Heart right ventricle (tissue), 16 donors: ENCODE results near the gene ULK4. TPM values are rescaled to one million over a fixed set of nuclear protein-coding genes. Genes with fewer than 3 reads are reported as not detected.
"Not testable (repeated sequence)": the region's sequence is repeated elsewhere in the genome, so short reads cannot be mapped to it uniquely, and the experiment has no call there.

Experiments
- ATAC-seq, 8 donors: fragments of 200-7000 bp; cut with Tn5 transposase; one replicate each; pipeline ENCODE4 v1.9.1; 2020; ENCODE audit warnings: mild to moderate bottlenecking in 8 of 8, moderate library complexity in 8 of 8, moderate number of reproducible peaks in 1 of 8
- DNase-seq, 2 donors: peaks; one replicate each; pipeline ENCODE4 v3.0.0-alpha.2; 2020
- H3K27ac ChIP-seq, 10 donors: fragments of 200-600 bp; sonication (generic) in 2 of 10; one replicate each; pipeline versions ENCODE4 v1.5.0 to v1.8.0; 2020 to 2022; ENCODE audit warnings: mild to moderate bottlenecking in 3 of 10
- H3K27me3 ChIP-seq, 7 donors: fragments of 200-600 bp; one replicate each; pipeline ENCODE4 v1.8.0; 2021 to 2022; ENCODE audit warnings: mild to moderate bottlenecking in 2 of 7
- H3K36me3 ChIP-seq, 9 donors: fragments of 200-600 bp; sonication (generic) in 1 of 9; one replicate each; pipeline versions ENCODE4 v1.5.0 to v1.8.0; 2020 to 2022; ENCODE audit warnings: mild to moderate bottlenecking in 2 of 9
- H3K4me1 ChIP-seq, 9 donors: fragments of 200-600 bp; sonication (generic) in 1 of 9; one replicate each; pipeline versions ENCODE4 v1.5.0 to v1.8.0; 2020 to 2022; ENCODE audit warnings: mild to moderate bottlenecking in 4 of 9
- H3K4me3 ChIP-seq, 10 donors: fragments of 200-600 bp; sonication (generic) in 2 of 10; one replicate each; pipeline versions ENCODE4 v1.5.0 to v1.8.0; 2020 to 2022; ENCODE audit warnings: mild to moderate bottlenecking in 7 of 10, moderate library complexity in 2 of 10
- H3K9me3 ChIP-seq, 11 donors: fragments of 200-600 bp in 10 of 11; sonication (generic) in 2 of 11; one replicate each; pipeline versions ENCODE4 v1.5.0 to v1.8.0; 2013 to 2022; ENCODE audit warnings: mild to moderate bottlenecking in 2 of 11, control low read depth in 1 of 11, moderate library complexity in 1 of 11
- WGBS, 2 donors: extraction: QIAGEN DNeasy Blood & Tissue Kit; methylation state at CpG; one replicate each; pipeline ENCODE4 v1.1.7; 2013; ENCODE audit warnings: inconsistent platforms in 1 of 2; 5-methylcytosine and 5-hydroxymethylcytosine counted together
- intact Hi-C, 10 donors: fragments of 100-400 bp; cut with DNase I; formaldehyde crosslinking; loops; one replicate each; pipeline versions ENCODE4 v1.11.1 to v1.14.2; 2022
- polyA plus RNA-seq, 2 donors: library from polyadenylated mRNA; stranded (reverse); fragments of 200-250 nt; gene quantifications; one replicate each; pipeline ENCODE4 v1.2.3, GENCODE V29; 2013
- total RNA-seq, 10 donors: library from RNA; stranded (reverse); fragmentation: NEBNext Ultra II Directional in 3 of 10; extraction: Animal tissue kit (Norgen Biotek cat#: 25700) in 3 of 10; gene quantifications; one replicate each; pipeline versions ENCODE4 v1.2.1 to v1.2.4, GENCODE V29; 2021 to 2023
- TF ChIP-seq, protein P1 (sequence below), 9 donors: fragments of 200-600 bp; sonication (generic) in 2 of 9; IDR thresholded peaks; one replicate each; pipeline versions ENCODE4 v1.5.0 to v1.8.0; 2021 to 2022; ENCODE audit warnings: antibody characterized with exemption in 9 of 9, mild to moderate bottlenecking in 5 of 9, moderate library complexity in 1 of 9
- donor health status: Arrhythmogenic right ventricular cardiomyopathy.
- donor health status: ischemic (EF 13 %, LVEDD 7.1; RV severe dilation, severe dysfunction).
- donor health status: healthy with polysubstance abuse.
- donor health status: DM: no; HTN: yes; CAD: no.
- donor health status: DM: no; HTN: no; CAD: no.
- donor health status: ischemic (EF 25% LVEDD 6.9; RV normal size, moderate dysfunction).
- donor health status: ischemic (EF 25% LVEDD 5.7; RV mildly dilated, moderate dysfunction).
- donor health status: healthy.
- donor health status: DM: yes; HTN: yes; CAD: no.
- donor health status: Ischemic cardiomyopathy.
- donor health status: ischemic (EF 35%, LVEDD 5.7; RV mildly dilated, moderate dysfunction).
- donor health status: nonischemic (EF 11% LVEDD 7.7; RV severe dilation, severe dysfunction).
- donor health status: DM: yes; HTN: yes; CAD: no.
- donor health status: PGD.
- donor health status: ischemic (EF 29% LVEDD 5.4; RV normal size, mild dysfunction).
- donor health status: nonischemic (EF 23%, LVEDD 6.1; RV moderate dilation, normal function).

Gene ULK4
- total and polyA plus RNA-seq, 12 donors, result 1.4 to 11.4 (median 2.6) TPM

DNA sequence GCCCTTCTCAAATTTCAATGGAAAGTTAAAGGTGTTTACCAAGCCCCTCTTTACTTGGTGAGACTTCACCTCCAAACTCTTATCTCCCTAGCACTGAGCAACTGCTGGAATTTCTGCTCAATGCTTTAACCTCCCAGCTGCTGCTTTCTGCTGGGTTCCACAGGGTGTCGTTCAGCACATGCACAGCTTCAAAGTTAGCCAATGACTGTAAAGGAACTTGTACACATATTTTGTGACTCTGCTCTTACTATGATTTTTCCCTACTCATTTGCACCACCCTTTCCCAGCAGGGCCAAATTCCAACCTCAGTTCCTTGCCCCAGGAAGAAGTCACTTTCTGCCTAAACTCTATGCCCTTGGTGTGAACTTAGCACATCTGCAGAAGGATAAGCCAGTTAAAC, 89.7 kb downstream of the ULK4 start:
- no peak for DNase-seq
- peaks cover 0 to 8% (median 0%) of the 10 kb centered on the region in 11 donors for H3K9me3 ChIP-seq
- no peaks in the 10 kb centered on the region for H3K4me1 ChIP-seq
- TF ChIP-seq, protein P1, sequence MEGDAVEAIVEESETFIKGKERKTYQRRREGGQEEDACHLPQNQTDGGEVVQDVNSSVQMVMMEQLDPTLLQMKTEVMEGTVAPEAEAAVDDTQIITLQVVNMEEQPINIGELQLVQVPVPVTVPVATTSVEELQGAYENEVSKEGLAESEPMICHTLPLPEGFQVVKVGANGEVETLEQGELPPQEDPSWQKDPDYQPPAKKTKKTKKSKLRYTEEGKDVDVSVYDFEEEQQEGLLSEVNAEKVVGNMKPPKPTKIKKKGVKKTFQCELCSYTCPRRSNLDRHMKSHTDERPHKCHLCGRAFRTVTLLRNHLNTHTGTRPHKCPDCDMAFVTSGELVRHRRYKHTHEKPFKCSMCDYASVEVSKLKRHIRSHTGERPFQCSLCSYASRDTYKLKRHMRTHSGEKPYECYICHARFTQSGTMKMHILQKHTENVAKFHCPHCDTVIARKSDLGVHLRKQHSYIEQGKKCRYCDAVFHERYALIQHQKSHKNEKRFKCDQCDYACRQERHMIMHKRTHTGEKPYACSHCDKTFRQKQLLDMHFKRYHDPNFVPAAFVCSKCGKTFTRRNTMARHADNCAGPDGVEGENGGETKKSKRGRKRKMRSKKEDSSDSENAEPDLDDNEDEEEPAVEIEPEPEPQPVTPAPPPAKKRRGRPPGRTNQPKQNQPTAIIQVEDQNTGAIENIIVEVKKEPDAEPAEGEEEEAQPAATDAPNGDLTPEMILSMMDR (IDR thresholded peaks at IDR 0.05), result no peak
- 61 to 72% methylated on average over 1 of the region's 1 CpG for WGBS, 2 donors
- no peaks in the 10 kb centered on the region for H3K27me3 ChIP-seq
- ATAC-seq, result no peak
- no peaks in the 10 kb centered on the region for H3K36me3 ChIP-seq
- intact Hi-C loops, result no loop called here
- H3K4me3 ChIP-seq, result no peak overlapping the region
- H3K27ac ChIP-seq, result no peak overlapping the region

DNA sequence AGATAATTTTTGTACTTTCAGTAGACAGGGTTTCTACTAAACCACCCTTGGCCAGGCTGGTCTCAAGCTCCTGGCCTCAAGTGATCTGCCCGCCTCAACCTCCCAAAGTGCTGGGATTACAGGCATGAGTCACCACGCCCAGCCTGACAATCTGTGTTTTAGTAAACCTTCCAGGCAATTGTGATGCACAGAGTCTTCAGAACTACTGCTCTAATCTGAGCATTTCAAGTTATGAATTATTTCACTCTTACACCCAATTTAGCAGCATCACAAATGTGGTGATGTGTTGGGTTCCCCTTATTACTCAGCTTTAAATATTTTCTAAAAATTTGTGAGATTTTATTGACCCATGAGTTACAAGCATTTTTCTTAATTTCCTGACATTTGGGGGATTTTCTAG, 94.4 kb downstream of the ULK4 start:
- Histone ChIP-seq H3K4me3 (no peak overlapping the region), H3K27me3 (no peaks in the 10 kb centered on the region), H3K27ac (no peak overlapping the region), H3K9me3 (peaks cover 0 to 8% (median 0%) of the 10 kb centered on the region in 11 donors), H3K4me1 (no peaks in the 10 kb centered on the region), H3K36me3 (no peaks in the 10 kb centered on the region)
- ATAC-seq (no peak), DNase-seq (no peak)
- 96 to 98% methylated on average over 2 of the region's 2 CpGs for WGBS, 2 donors
- intact Hi-C loops, result no loop called here
- TF ChIP-seq, protein P1 (IDR thresholded peaks at IDR 0.05), result no peak

DNA sequence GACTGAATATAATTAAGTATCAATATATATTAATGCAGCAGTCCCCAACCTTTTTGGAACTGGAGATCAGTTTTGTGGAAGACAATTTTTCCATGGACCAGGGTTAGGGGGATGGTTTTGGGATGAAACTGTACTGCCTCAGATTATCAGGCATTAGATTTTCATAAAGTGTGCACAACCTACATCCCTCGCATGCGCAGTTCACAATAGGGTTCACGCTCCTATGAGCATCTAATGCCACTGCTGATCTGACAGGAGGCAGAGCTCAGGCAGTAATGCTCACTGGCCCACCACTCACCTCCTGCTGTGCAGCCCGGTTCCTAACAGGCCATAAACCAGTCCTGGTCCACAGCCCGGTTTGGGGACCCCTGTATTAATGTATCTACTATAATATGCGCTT, 95.6 kb downstream of the ULK4 start:
- no peak overlapping the region for H3K4me3 ChIP-seq
- DNase-seq (no peak), ATAC-seq (no peak)
- intact Hi-C loops, result no loop called here
- no peaks in the 10 kb centered on the region for H3K27me3 ChIP-seq
- TF ChIP-seq, protein P1 (IDR thresholded peaks at IDR 0.05), result no peak
- peaks cover 0 to 8% (median 0%) of the 10 kb centered on the region in 11 donors for H3K9me3 ChIP-seq
- H3K4me1 ChIP-seq, result no peaks in the 10 kb centered on the region
- WGBS, 2 donors, result 94 to 97% methylated on average over 6 of the region's 6 CpGs
- no peak overlapping the region for H3K27ac ChIP-seq
- H3K36me3 ChIP-seq, result no peaks in the 10 kb centered on the region

DNA sequence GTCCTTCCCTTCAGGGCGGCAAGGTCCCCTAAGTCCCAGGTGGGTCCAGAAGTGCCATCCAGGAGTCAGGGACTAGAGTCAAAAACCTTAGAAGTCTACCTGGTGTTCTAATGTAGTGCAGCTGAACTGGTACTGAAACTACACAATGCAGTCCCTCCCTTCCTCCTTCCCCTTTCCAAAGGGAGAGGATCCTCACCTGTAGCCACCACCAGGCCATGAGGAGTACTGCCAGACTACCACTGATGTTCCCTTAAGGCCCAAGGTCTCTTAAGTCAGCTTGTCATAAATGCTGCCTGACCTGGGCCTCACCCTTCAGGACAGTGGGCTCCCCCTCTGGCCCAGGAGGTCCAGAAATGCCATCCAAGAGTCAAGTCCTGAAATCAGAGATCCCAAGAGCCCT, 98.9 kb downstream of the ULK4 start:
- Histone ChIP-seq H3K36me3 (no peaks in the 10 kb centered on the region), H3K4me1 (no peaks in the 10 kb centered on the region), H3K27ac (no peak overlapping the region), H3K9me3 (peaks cover 0 to 14% (median 0%) of the 10 kb centered on the region in 11 donors), H3K4me3 (no peak overlapping the region), H3K27me3 (no peaks in the 10 kb centered on the region)
- TF ChIP-seq, protein P1 (IDR thresholded peaks at IDR 0.05), result no peak
- 96 to 100% methylated on average over 1 of the region's 1 CpG for WGBS, 2 donors
- no peak for DNase-seq
- intact Hi-C loops, result no loop called here
- ATAC-seq, result no peak

DNA sequence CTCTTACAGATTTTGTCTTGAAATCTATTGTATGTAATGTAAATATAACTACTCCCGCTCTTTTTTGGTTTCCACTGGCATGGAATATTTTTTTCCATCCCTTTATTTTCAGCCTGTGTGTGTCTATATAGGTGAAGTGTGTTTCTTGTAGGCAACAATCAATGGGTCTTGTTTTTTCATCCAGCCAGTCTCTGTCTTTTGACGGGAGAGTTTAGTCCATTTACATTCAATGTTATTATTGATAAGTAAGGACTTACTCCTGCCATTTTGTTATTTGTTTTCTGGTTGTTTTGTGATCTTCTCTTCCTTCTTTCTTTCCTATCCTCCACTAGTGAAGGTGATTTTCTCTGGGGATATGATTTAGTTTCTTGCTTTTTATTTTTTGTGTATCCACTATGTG, 101.4 kb downstream of the ULK4 start:
- ATAC-seq, intact Hi-C loops, DNase-seq, H3K27ac ChIP-seq, H3K27me3 ChIP-seq, H3K4me1 ChIP-seq, H3K4me3 ChIP-seq, H3K36me3 ChIP-seq: not testable (repeated sequence)
- H3K9me3 ChIP-seq, result peaks cover 0 to 14% (median 0%) of the 10 kb centered on the region in 11 donors
- WGBS, 2 donors, result 94 to 98% methylated on average over 2 of the region's 2 CpGs
